Neural progenitor cell (in vitro differentiated cells): ENCODE measurements around the gene LAP3. TPM values are rescaled to one million over a fixed set of nuclear protein-coding genes. Genes with fewer than 3 reads are reported as not detected.
A peak's percentile ranks its signal among the peaks of the same experiment; 100 is the strongest.

Experiments
- DNase-seq: peaks from one replicate; pipeline ENCODE4 v3.0.0-alpha.2; 2016; ENCODE audit warnings: low spot score
- H2AFZ ChIP-seq: fragments of 200-600 bp; sonication (generic); replicated peaks from 2 replicates; pipeline ENCODE4 v1.6.1; 2016; ENCODE audit warnings: antibody characterized with exemption
- H3F3A ChIP-seq: fragments of 200-600 bp; sonication (generic); 2 replicates; pipeline ENCODE4 v1.6.1; 2016; ENCODE audit warnings: antibody characterized with exemption, low read depth
- H3K27ac ChIP-seq: fragments of 200-600 bp; sonication (generic); 2 replicates; pipeline ENCODE4 v1.5.1; 2016; ENCODE audit warnings: mild to moderate bottlenecking
- H3K27me3 ChIP-seq: fragments of 200-600 bp; sonication (generic); 2 replicates; pipeline ENCODE4 v1.6.1; 2016; ENCODE audit warnings: mild to moderate bottlenecking, moderate library complexity
- H3K36me3 ChIP-seq: fragments of 200-600 bp; sonication (generic); 2 replicates; pipeline ENCODE4 v1.5.1; 2016
- H3K4me1 ChIP-seq: fragments of 200-600 bp; sonication (generic); 2 replicates; pipeline ENCODE4 v1.6.1; 2016; ENCODE audit warnings: mixed run types
- H3K4me2 ChIP-seq: fragments of 200-600 bp; sonication (generic); 2 replicates; pipeline ENCODE4 v1.6.1; 2016
- H3K4me3 ChIP-seq: fragments of 200-600 bp; sonication (generic); 2 replicates; pipeline ENCODE4 v1.5.1; 2016
- H3K79me2 ChIP-seq: fragments of 200-600 bp; sonication (generic); 2 replicates; pipeline ENCODE4 v1.6.1; 2016; ENCODE audit warnings: low read depth
- H3K9ac ChIP-seq: fragments of 200-600 bp; sonication (generic); 2 replicates; pipeline ENCODE4 v1.6.1; 2016
- H3K9me3 ChIP-seq: fragments of 200-600 bp; sonication (generic); 2 replicates; pipeline ENCODE4 v1.5.1; 2016; ENCODE audit warnings: low read depth
- H4K20me1 ChIP-seq: fragments of 200-600 bp; sonication (generic); 2 replicates; pipeline ENCODE4 v1.6.1; 2016; ENCODE audit warnings: low read depth
- H3K27ac Mint-ChIP-seq: 3 replicates; pipeline ENCODE4 v1.8.0; 2021; ENCODE audit warnings: mixed read lengths
- H3K27me3 Mint-ChIP-seq: 2 replicates; pipeline ENCODE4 v1.8.0; 2022; ENCODE audit warnings: low read depth, mild to moderate bottlenecking, inconsistent platforms, moderate library complexity, mixed read lengths; ENCODE audit not compliant: insufficient read depth
- H3K36me3 Mint-ChIP-seq: 3 replicates; pipeline ENCODE4 v1.8.0; 2021; ENCODE audit warnings: mixed read lengths
- H3K4me1 Mint-ChIP-seq: 3 replicates; pipeline ENCODE4 v1.8.0; 2021; ENCODE audit warnings: mixed read lengths
- H3K4me3 Mint-ChIP-seq: 3 replicates; pipeline ENCODE4 v1.8.0; 2021; ENCODE audit warnings: mild to moderate bottlenecking, moderate library complexity, mixed read lengths
- H3K9me3 Mint-ChIP-seq: 3 replicates; pipeline ENCODE4 v1.8.0; 2020; ENCODE audit warnings: mixed read lengths
- CTCF ChIP-seq: fragments of 200-600 bp; sonication (generic); IDR thresholded peaks from 2 replicates; pipeline ENCODE4 v1.5.1; 2017; ENCODE audit warnings: antibody characterized with exemption, mild to moderate bottlenecking
- EZH2 ChIP-seq: fragments of 200-600 bp; sonication (generic); IDR thresholded peaks from 2 replicates; pipeline ENCODE4 v1.6.1; 2017; ENCODE audit warnings: antibody characterized with exemption, mild to moderate bottlenecking, moderate library complexity
- EZH2phosphoT487 ChIP-seq: fragments of 200-600 bp; sonication (generic); IDR thresholded peaks from 2 replicates; pipeline ENCODE4 v1.6.1; 2017; ENCODE audit warnings: antibody characterized with exemption
- total RNA-seq: library from RNA; depleted of rRNA; stranded (reverse); fragments of >200 nt; gene quantifications from 2 replicates; pipeline ENCODE4 v1.2.3, GENCODE V29; 2015; ENCODE audit warnings: low replicate concordance

The LAP3 gene
- total RNA-seq, 1 donor from 2014 or later = 58.3 TPM

GRCh38 chr4:17552427-17552826 lies 24.6 kb upstream of the LAP3 start:
- Histone ChIP-seq H3K36me3 (no peaks in the 10 kb centered on the region), H3K79me2 (no peaks in the 10 kb centered on the region), H3K4me3 (no peak overlapping the region), H2AFZ (no peak overlapping the region), H3K9ac (no peak overlapping the region), H3K4me2 (no peak overlapping the region), H3K27me3 (no peaks in the 10 kb centered on the region), H3K4me1 (no peaks in the 10 kb centered on the region), H3K9me3 (no peaks in the 10 kb centered on the region), H4K20me1 (no peaks in the 10 kb centered on the region), H3K27ac (no peak overlapping the region), H3F3A (no peaks in the 10 kb centered on the region)
- TF ChIP-seq CTCF = no peak
- no peak for TF ChIP-seq EZH2
- no peak for TF ChIP-seq EZH2phosphoT487
- Mint-ChIP-seq H3K4me1 (peaks cover 6% of the 10 kb centered on the region), H3K9me3 (no peaks in the 10 kb centered on the region), H3K36me3 (no peaks in the 10 kb centered on the region), H3K27ac (no peak overlapping the region), H3K27me3 (peaks cover 8% of the 10 kb centered on the region), H3K4me3 (no peak overlapping the region)
- DNase-seq = peak; percentile 21

- H3K27me3 Mint-ChIP-seq = peaks cover 8% of the 10 kb centered on the region
- Histone ChIP-seq H3F3A (no peaks in the 10 kb centered on the region), H3K79me2 (no peaks in the 10 kb centered on the region), H4K20me1 (no peaks in the 10 kb centered on the region), H3K4me3 (no peak overlapping the region), H3K36me3 (no peaks in the 10 kb centered on the region), H2AFZ (no peak overlapping the region), H3K4me2 (no peak overlapping the region), H3K27me3 (no peaks in the 10 kb centered on the region), H3K27ac (no peak overlapping the region), H3K9ac (no peak overlapping the region), H3K9me3 (no peaks in the 10 kb centered on the region), H3K4me1 (no peaks in the 10 kb centered on the region)
- H3K27ac Mint-ChIP-seq = no peak overlapping the region
- peaks cover 3% of the 10 kb centered on the region for H3K4me1 Mint-ChIP-seq
- H3K4me3 Mint-ChIP-seq = peak overlapping the region; percentile 27
- no peak for DNase-seq
- H3K9me3 Mint-ChIP-seq = no peaks in the 10 kb centered on the region
- H3K36me3 Mint-ChIP-seq = no peaks in the 10 kb centered on the region
- TF ChIP-seq CTCF (no peak), EZH2phosphoT487 (no peak), EZH2 (no peak)
These were observed 22.4 kb upstream of the LAP3 start for GRCh38 chr4:17554568-17554967.

GRCh38 chr4:17556498-17556897 lies 20.5 kb upstream of the LAP3 start:
- Histone ChIP-seq H4K20me1 (no peaks in the 10 kb centered on the region), H2AFZ (no peak overlapping the region), H3F3A (no peaks in the 10 kb centered on the region), H3K4me3 (no peak overlapping the region), H3K9me3 (no peaks in the 10 kb centered on the region), H3K4me1 (no peaks in the 10 kb centered on the region), H3K27ac (no peak overlapping the region), H3K79me2 (no peaks in the 10 kb centered on the region), H3K4me2 (no peak overlapping the region), H3K27me3 (no peaks in the 10 kb centered on the region), H3K36me3 (no peaks in the 10 kb centered on the region), H3K9ac (no peak overlapping the region)
- H3K36me3 Mint-ChIP-seq = no peaks in the 10 kb centered on the region
- no peaks in the 10 kb centered on the region for H3K9me3 Mint-ChIP-seq
- no peak for TF ChIP-seq CTCF
- no peak for TF ChIP-seq EZH2
- no peak for TF ChIP-seq EZH2phosphoT487
- H3K27me3 Mint-ChIP-seq = peaks cover 6% of the 10 kb centered on the region
- DNase-seq = no peak
- peaks cover 3% of the 10 kb centered on the region for H3K4me1 Mint-ChIP-seq
- no peak overlapping the region for H3K27ac Mint-ChIP-seq
- no peak overlapping the region for H3K4me3 Mint-ChIP-seq

- no peak overlapping the region for H3K4me2 ChIP-seq
- peaks cover 6% of the 10 kb centered on the region for H3K27me3 Mint-ChIP-seq
- no peak overlapping the region for H3K4me3 ChIP-seq
- no peak overlapping the region for H3K27ac Mint-ChIP-seq
- H3F3A ChIP-seq = no peaks in the 10 kb centered on the region
- no peaks in the 10 kb centered on the region for H3K4me1 ChIP-seq
- H2AFZ ChIP-seq = no peak overlapping the region
- no peak for DNase-seq
- H3K4me3 Mint-ChIP-seq = no peak overlapping the region
- H3K27me3 ChIP-seq = no peaks in the 10 kb centered on the region
- no peak overlapping the region for H3K9ac ChIP-seq
- H4K20me1 ChIP-seq = no peaks in the 10 kb centered on the region
- H3K36me3 Mint-ChIP-seq = no peaks in the 10 kb centered on the region
- H3K36me3 ChIP-seq = no peaks in the 10 kb centered on the region
- no peaks in the 10 kb centered on the region for H3K9me3 ChIP-seq
- no peaks in the 10 kb centered on the region for H3K4me1 Mint-ChIP-seq
- H3K79me2 ChIP-seq = no peaks in the 10 kb centered on the region
- TF ChIP-seq EZH2phosphoT487 = no peak
- no peak for TF ChIP-seq CTCF
- TF ChIP-seq EZH2 = no peak
- no peak overlapping the region for H3K27ac ChIP-seq
- H3K9me3 Mint-ChIP-seq = no peaks in the 10 kb centered on the region
These were observed 19.1 kb upstream of the LAP3 start for GRCh38 chr4:17557880-17558279.
